ENCODE measurements around the gene EXPH5.

- TF ChIP-seq EZH2phosphoT487 (IDR thresholded peaks at IDR 0.05; ENCODE audit: insufficient read depth, low read depth), result no peak
- TF ChIP-seq EZH2 (IDR thresholded peaks at IDR 0.05; ENCODE audit: insufficient read depth, poor library complexity, severe bottlenecking), result no peak
Measured at GRCh38 chr11:108580645-108581044, 12.9 kb downstream of the EXPH5 start.
